ENCODE measurements around the gene KPNA6.
"Not testable (repeated sequence)": the region's sequence is repeated elsewhere in the genome, so short reads cannot be mapped to it uniquely, and the experiment has no call there.

KPNA6 gene

DNA sequence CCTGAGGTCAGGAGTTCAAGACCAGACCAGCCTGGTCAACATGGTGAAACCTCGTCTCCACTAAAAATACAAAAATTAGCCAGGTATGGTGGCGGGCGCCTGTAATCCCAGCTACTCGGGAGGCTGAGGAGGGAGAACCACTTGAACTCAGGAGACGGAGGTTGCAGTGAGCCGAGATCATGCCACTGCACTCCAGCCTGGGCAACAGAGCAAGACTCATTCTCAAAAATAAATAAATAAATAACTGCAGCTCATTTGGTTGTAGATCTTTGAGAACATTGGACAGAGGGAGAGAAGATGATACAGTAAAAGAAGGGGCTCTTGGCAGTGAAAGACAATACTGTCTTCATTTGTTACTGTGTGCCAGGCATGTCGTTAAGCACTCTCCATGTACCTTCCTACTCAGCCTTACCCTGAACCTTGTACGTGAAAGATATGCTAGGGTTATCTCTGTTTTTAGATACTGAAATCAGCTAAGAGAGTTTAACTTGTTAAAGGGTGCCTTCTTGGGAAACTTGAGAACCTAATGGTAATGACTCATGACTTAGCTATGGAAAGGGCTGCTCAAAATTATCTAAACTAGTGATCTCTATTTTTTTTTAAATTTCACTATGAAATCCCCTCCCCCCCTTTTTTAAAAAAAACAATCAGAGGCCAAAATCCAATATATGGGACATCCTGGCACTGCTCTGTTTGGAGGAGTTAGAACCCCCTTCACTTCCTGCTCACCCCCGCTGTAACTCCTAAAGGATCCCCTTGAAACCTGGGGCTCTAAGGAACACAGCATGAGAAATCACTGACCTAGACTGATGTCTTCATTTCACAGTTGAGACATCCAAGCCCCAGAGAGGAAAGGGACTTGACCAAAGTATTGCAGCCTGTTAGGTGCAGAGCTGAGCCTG is 6.8 kb upstream of the KPNA6 start:
- DNase-seq = no peak

- no peak for DNase-seq
These were observed 3.7 kb upstream of the KPNA6 start for GRCh38 chr1:32104127-32104526.

GRCh38 chr1:32105338-32105737 is 2.5 kb upstream of the KPNA6 start:
- no peak for DNase-seq

DNA sequence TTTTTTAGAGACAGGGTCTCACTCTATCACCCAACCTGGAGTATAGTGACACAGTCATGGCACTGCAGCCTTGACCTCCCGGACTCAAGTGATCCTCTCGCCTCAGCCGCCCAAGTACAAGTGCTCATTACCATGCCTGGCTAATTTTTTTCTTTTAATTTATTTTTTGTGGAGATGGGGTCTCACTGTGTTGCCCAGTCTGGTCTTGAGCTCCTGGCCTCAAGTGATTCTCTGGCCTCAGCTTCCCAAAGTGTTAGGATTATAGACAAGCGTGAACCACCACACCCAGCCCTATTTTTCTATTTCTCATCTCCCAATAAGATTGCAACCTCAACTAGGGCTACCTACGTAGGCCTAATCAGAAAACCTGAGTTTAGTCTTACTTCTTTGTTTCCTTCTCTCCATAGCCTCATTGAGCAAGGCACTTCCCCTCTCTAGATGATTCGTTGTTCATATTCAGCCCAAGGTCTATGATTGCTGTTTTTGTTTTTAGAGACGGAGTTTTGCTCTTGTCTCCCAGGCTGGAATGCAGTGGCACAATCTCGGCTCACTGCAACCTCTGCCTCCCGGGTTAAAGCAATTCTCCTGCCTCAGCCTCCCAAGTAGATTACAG is 1.1 kb upstream of the KPNA6 start:
- DNase-seq = peak; percentile 34

GRCh38 chr1:32111040-32111623 is 3.3 kb downstream of the KPNA6 start:
- DNase-seq = no peak

- no peak for DNase-seq
These were observed 3.9 kb downstream of the KPNA6 start for GRCh38 chr1:32111789-32112188.

GRCh38 chr1:32112806-32113375 is 5.0 kb downstream of the KPNA6 start:
- no peak for DNase-seq

DNA sequence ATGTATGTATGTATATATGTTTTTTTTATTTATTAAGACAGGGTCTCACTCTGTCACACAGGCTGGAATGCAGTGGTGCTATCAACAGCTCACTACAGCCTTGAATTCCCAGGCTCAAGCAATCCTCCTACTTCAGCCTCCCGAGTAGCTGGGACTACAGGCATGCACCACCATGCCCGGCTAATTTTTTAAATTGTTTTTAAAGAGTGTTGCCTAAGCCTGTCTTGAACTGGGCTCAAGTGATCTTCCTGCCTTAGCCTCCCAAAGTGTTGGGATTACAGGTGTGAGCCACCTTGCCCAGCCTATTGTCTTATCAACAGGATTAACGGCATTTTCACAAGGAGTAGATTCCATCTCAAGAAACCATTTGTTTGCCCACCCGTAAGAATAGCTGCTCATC is 5.6 kb downstream of the KPNA6 start:
- not testable (repeated sequence) for DNase-seq

GRCh38 chr1:32114420-32114819 is 6.6 kb downstream of the KPNA6 start:
- no peak for DNase-seq

- no peak for DNase-seq
These were observed 7.6 kb downstream of the KPNA6 start for GRCh38 chr1:32115496-32115895.

DNA sequence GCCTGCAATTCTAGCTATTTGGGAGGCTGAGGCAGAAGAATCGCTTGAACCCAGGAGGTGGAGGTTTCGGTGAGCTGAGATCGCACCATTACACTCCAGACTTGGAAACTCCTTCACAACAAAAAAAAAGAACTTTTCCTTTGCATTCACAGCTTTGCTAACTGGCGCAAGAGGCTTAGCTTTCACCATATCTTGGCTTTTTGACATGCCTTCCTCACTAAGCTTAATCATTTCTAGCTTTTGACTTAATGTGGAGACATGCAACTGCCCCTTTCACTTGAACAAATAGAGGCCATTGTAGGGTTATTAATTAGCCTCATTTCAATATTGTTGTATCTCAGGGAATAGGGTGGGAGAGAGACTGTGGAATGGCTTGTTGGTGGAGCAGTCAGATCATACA is 8.7 kb downstream of the KPNA6 start:
- no peak for DNase-seq

- peak; percentile 14 for DNase-seq
These were observed 14.3 kb downstream of the KPNA6 start for GRCh38 chr1:32122151-32122550.

DNA sequence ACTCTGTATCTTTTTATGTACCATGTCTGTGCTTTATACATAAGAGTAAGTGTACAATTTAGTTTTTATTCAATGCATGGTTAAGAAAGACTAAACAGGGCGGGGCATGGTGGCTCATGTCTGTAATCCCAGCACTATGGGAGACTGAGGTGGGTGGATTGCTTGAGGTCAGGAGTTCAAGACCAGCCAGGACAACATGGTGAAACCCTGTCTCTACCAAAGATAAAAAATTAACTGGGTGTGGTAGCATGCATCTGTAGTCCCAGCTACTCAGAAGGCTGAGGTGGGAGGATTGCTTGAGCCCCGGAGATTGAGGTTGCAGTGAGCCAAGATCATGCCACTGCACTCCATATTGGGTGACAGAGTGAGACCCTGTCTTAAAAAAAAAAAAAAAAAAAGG is 15.5 kb downstream of the KPNA6 start:
- not testable (repeated sequence) for DNase-seq

GRCh38 chr1:32125313-32125712 is 17.5 kb downstream of the KPNA6 start:
- no peak for DNase-seq

- DNase-seq = no peak
These were observed 18.9 kb downstream of the KPNA6 start for GRCh38 chr1:32126770-32127169.

DNA sequence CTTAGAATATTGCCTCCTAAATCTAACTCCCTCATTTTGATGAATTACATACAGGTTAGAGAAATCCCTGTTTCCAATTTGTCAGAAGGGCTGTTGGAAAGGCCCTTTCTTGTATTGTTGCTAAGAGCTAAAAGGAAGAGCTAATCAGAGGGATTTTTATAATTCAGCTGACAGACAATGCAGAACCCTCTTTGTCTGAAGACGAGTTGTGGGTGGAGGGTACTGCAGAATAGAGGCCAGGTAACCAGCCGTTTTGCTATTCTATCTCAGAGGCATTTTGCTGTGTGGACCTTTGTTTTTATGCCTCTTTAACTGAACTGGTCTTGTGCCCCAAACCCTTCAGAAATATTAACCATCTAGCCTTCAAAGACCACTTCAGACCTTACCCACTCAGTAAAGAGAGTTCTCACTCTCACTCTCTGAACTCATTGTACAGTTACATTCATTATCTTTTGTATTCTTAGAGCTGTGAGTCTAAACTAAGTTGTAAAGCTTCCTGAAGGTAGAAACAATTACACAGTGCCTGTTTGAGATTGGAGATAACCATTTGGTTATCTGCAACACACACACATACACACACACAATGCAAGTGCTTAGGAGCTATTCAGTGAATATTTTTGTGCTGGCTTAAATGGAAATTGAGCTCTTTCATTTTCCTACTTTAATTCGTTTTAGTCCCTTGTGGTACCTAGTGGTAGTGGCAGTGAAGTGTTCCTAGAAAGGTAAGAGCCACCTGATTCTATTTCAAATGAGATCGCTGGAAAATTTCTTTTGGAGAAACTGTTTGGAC is 19.7 kb downstream of the KPNA6 start:
- no peak for DNase-seq

GRCh38 chr1:32128479-32128878 is 20.6 kb downstream of the KPNA6 start:
- DNase-seq = no peak

DNA sequence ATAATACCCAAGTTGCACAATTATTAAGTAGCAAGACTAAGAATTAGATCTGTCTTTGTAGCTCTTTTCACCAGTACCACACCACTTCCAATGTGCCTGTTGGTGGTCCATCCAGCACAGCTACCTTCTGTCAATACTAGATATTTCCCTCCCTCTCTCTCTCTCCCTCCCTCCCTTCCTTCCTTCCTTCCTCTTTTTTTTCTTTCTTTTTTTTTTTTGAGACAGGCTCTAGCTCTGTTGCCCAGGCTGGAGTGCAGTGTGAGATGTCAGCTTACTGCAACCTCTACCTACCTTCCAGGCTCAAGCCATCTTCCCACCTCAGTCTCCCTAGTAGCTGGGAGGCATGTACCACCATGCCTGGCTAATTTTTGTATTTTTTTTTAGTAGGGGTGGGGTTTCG is 21.1 kb downstream of the KPNA6 start:
- no peak for DNase-seq

DNA sequence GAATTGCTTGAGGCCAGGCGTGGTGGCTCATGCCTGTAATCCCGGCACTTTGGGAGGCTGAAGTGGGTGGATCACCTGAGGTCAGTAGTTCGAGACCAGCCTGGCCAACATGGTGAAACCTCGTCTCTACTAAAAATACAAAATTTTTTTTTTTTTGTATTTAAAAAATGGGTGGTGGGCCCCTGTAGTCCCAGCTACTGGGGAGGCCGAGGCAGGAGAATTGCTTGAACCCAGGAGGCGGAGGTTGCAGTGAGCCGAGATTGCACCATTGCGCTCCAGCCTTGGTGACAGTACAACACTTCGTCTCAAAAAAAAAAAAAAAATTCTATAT is 26.1 kb downstream of the KPNA6 start:
- DNase-seq = not testable (repeated sequence)

DNA sequence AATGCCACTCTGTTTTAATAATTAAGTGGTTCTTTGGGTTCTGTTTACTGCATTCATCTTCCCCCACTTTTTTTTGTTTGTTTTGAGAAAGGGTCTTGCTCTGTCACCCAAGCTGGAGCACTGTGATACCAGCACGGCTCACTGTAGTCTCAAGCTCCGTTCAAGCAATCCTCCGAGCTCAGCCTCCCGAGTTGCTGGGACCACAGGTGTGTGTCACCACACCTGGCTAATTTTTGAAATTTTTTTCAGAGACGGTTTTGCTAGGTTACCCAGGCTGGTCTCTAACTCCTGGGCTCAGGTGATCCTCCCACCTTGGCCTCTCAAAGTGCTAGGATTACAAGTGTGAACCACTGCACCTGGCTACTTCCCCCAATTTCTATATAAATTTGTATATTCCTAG is 29.3 kb downstream of the KPNA6 start:
- DNase-seq = no peak

DNA sequence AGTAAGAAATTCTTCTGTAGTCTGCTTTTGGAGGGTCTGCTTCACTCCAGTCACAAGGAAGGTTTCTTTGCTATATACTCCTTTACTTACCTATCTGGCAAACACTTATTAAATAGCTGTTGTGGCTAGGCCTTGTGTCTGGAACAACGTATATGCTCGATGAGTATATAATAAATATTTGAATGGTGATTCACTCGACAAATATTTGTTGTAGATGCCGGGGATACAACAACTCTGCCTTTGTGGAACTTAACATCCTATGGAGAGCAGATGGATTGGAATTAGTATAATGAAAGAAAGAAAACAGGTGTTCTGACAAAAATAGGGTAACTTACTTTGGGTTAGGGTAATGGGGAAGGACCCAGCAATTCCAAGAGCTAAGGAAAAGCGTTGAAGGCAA is 31.1 kb downstream of the KPNA6 start:
- no peak for DNase-seq

GRCh38 chr1:32142446-32143301 is 34.8 kb downstream of the KPNA6 start:
- DNase-seq = no peak
